Measurements from ENCODE around the gene HSPA8.

- TF ChIP-seq, protein P1, sequence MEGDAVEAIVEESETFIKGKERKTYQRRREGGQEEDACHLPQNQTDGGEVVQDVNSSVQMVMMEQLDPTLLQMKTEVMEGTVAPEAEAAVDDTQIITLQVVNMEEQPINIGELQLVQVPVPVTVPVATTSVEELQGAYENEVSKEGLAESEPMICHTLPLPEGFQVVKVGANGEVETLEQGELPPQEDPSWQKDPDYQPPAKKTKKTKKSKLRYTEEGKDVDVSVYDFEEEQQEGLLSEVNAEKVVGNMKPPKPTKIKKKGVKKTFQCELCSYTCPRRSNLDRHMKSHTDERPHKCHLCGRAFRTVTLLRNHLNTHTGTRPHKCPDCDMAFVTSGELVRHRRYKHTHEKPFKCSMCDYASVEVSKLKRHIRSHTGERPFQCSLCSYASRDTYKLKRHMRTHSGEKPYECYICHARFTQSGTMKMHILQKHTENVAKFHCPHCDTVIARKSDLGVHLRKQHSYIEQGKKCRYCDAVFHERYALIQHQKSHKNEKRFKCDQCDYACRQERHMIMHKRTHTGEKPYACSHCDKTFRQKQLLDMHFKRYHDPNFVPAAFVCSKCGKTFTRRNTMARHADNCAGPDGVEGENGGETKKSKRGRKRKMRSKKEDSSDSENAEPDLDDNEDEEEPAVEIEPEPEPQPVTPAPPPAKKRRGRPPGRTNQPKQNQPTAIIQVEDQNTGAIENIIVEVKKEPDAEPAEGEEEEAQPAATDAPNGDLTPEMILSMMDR (IDR thresholded peaks at IDR 0.05; ENCODE audit: low read length) = no peak
- no peak for TF ChIP-seq EZH2 (optimal IDR thresholded peaks at IDR 0.05; ENCODE audit: low read depth, low read length)
- TF ChIP-seq EZH2phosphoT487 (IDR thresholded peaks at IDR 0.05; ENCODE audit: low read length) = no peak
These were observed 15.3 kb downstream of the HSPA8 start for GRCh38 chr11:123046473-123047259.

Measured in MM.1S (cell line).